ENCODE measurements around the gene OR5B2.

Gene OR5B2

DNA sequence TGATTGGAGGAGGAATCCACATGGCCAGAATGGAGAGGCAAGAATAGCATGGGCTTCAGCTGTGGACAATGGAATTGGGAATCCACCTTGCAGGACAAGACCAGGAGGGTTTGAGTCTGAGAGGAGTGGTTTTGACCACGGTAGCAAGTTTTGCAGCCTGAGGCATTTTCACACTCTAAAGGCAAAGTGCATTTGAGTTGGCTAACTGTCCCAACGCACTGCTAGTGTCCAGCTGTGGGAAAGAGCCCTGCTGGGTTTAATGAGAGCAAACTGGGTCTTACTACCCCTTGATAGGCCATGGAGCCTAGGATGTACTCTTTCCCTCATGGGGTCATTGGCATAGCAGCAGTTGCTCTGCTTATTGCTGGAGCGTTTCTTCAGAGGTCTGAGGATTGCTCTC, at the start of gene OR5B2:
Gene OR5B2, minus strand, starts transcription at position 101 of the 400 bp plus-strand sequence. CDS start 4,860 bp downstream, outside the sequence.
- H3K4me3 ChIP-seq (ENCODE audit: low read length): no peak within 1 kb of the TSS
- TF ChIP-seq, protein P1, sequence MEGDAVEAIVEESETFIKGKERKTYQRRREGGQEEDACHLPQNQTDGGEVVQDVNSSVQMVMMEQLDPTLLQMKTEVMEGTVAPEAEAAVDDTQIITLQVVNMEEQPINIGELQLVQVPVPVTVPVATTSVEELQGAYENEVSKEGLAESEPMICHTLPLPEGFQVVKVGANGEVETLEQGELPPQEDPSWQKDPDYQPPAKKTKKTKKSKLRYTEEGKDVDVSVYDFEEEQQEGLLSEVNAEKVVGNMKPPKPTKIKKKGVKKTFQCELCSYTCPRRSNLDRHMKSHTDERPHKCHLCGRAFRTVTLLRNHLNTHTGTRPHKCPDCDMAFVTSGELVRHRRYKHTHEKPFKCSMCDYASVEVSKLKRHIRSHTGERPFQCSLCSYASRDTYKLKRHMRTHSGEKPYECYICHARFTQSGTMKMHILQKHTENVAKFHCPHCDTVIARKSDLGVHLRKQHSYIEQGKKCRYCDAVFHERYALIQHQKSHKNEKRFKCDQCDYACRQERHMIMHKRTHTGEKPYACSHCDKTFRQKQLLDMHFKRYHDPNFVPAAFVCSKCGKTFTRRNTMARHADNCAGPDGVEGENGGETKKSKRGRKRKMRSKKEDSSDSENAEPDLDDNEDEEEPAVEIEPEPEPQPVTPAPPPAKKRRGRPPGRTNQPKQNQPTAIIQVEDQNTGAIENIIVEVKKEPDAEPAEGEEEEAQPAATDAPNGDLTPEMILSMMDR (conservative IDR thresholded peaks at IDR 0.05; ENCODE audit: low read length): no peak

DNA sequence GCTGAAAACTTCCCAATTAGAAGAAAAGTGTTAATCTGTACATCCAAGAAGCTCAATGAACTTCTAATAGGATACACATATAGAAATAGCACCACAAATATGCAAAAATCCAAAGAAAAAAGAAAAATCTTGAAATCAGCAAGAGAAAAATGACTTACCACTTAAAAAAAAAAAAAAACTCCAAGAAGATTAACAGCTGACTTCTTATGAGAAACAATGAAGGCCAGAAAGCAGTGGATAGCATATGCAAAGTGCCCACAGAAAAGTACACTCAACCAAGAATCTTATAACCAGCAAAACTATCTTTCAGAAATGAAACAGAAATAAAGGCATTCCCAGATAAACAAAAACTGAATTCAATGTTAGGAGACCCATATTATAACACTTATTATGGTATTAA, 44.0 kb upstream of the OR5B2 start:
- TF ChIP-seq, protein P1 (conservative IDR thresholded peaks at IDR 0.05; ENCODE audit: low read length): no peak
- DNase-seq (ENCODE audit: low read depth): no peak
- no peak overlapping the region for H3K4me3 ChIP-seq (ENCODE audit: low read length)

More for the DNA sequence above, at the start of gene OR5B2:
- no peak for DNase-seq (ENCODE audit: low read depth)

DNA sequence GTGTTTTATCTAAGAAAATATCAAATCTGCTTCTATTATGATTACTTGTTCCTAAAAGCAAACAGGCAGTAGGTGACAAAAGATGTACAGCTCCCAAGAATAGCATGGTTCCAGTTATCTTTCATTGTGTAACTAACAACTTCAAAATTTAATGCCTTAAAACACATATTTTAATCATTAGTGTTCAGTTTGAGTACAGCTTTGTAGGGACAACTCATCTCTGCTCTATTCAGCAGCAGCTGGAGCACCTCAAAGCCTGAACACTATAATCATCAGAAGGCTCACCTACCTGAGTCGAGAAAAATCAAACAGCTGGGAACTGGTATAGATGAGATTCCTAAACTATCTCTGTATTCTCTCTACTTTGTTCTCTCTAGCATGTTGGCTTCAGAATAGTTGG, 38.4 kb upstream of the OR5B2 start:
- no peak for DNase-seq (ENCODE audit: low read depth)
- H3K4me3 ChIP-seq (ENCODE audit: low read length): no peak overlapping the region
- TF ChIP-seq, protein P1 (conservative IDR thresholded peaks at IDR 0.05; ENCODE audit: low read length): no peak

DNA sequence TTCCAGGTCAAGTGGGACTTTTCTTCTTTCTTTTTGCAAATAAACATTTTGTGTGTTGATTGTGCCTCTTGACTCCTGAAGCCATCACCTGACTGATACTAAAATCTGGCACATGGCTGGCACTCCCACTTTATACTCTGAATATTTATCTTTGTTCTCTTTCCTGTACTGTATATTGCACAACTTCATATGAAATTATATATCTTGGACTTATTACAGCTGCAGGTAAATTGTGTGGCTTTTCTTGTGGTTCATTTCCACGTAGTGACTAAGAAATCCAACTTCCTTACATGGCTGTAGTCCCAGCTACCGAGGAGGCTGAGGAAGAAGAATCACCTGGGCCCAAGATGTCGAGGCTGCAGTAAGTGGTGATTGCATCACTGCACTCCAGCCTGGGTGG, 37.8 kb upstream of the OR5B2 start:
- TF ChIP-seq, protein P1 (conservative IDR thresholded peaks at IDR 0.05; ENCODE audit: low read length): no peak
- no peak overlapping the region for H3K4me3 ChIP-seq (ENCODE audit: low read length)

DNA sequence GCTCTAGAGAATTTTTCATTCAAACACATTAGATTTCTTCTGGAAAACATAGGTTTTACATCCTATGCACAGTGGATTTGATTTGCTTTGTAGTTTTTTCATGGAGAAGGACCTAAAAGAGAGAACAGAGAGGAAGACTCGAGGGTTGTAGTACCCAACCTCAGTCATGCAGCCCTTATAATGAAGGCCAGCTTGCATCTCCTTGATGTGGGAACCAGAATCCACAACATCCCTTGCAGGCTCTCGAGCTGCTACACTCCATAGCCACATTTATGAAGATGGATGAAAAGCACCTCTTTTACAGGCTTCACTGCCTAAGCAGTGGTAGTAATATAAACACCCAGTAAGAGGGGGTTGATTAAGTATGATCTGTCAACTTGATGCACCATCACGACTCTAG, 23.7 kb upstream of the OR5B2 start:
- TF ChIP-seq, protein P1 (conservative IDR thresholded peaks at IDR 0.05; ENCODE audit: low read length): no peak
- no peak for DNase-seq (ENCODE audit: low read depth)
- H3K4me3 ChIP-seq (ENCODE audit: low read length): no peak overlapping the region

More for the DNA sequence above, 37.8 kb upstream of the OR5B2 start:
- no peak for DNase-seq (ENCODE audit: low read depth)

DNA sequence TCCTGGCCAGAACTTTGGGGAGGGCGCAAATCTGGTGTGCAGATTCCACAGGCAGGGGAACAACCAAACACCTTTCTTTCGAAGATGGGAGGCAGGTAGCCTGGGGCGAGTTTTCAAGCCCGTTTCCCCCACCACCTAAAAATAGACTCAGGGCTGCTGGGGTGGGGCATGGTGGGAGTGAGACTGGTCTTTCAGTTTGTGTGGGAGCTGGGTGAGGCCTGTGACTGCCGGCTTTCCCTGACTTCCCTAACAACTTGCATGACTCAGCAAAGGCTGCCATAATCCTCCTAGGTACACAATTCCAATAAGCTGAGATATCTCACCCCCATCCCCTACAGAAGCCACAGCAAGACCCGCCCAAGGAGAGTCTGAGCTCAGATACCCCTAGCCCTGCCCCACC, 18.4 kb upstream of the OR5B2 start:
- TF ChIP-seq, protein P1 (conservative IDR thresholded peaks at IDR 0.05; ENCODE audit: low read length): no peak
- no peak overlapping the region for H3K4me3 ChIP-seq (ENCODE audit: low read length)
- DNase-seq (ENCODE audit: low read depth): no peak

DNA sequence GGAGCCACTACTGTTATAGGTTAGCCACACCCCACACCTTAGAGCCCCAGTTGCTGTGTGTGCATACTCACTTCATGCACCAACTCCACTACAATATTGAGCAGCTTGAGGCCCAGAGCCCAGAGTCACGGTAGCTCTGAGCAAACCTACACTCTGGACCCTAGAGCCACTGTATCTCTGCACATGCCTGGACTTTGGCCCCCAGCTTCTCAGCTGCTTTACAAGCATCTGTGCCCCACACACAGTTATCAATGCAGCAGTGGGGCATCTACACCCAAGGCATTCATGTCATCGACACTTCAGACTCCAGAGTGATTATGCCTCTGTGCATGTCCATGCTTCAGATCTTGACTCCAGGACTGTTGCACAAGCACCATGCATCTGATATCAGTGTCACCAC, 16.4 kb upstream of the OR5B2 start:
- no peak overlapping the region for H3K4me3 ChIP-seq (ENCODE audit: low read length)
- TF ChIP-seq, protein P1 (conservative IDR thresholded peaks at IDR 0.05; ENCODE audit: low read length): no peak
- no peak for DNase-seq (ENCODE audit: low read depth)

Measured in AG10803 (cell line).